ENCODE results near the gene EID2.

The EID2 gene

DNA sequence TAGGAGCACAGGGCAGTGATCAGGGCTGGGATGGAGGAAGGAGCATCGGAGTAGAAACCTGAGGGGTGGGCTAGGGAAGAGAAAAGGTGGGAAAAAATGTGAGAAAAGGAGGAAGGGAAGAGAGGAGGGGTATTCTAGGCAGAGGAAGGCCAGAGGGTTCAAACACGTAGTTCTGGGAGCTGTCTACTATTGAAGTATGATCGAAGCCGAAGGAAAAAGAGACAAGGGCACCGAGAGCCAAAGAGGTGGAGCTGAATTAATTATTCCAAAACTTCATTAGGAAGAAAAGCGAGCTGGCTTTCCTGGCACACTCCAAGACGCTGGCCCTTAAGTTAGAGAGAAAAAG is 33.4 kb downstream of the EID2 start:
- Histone ChIP-seq H2AFZ (ENCODE audit: low read depth, low read length, severe bottlenecking) (no peak overlapping the region), H3K9me3 (ENCODE audit: insufficient read depth, low read length) (no peaks in the 10 kb centered on the region), H4K20me1 (ENCODE audit: low read depth, low read length) (no peaks in the 10 kb centered on the region), H3K4me2 (ENCODE audit: low read depth, low read length, poor library complexity, severe bottlenecking) (peak overlapping the region; percentile 86), H3K36me3 (ENCODE audit: low read length) (no peaks in the 10 kb centered on the region), H3F3A (ENCODE audit: insufficient read depth) (no peaks in the 10 kb centered on the region), H3K79me2 (ENCODE audit: insufficient read depth, low read length) (no peaks in the 10 kb centered on the region), H3K27me3 (ENCODE audit: low read length) (no peaks in the 10 kb centered on the region), H3K4me3 (ENCODE audit: insufficient read depth, low read length, poor library complexity, severe bottlenecking) (no peak overlapping the region), H3K9me2 (replicated peaks; ENCODE audit: insufficient read depth, low read length) (no peaks in the 10 kb centered on the region), H3K27ac (ENCODE audit: low read depth, low read length) (no peak overlapping the region), H3K9ac (ENCODE audit: low read length) (no peak overlapping the region)
- TF ChIP-seq EZH2phosphoT487 (conservative IDR thresholded peaks at IDR 0.05; ENCODE audit: low read length), result no peak
- TF ChIP-seq, protein P1, sequence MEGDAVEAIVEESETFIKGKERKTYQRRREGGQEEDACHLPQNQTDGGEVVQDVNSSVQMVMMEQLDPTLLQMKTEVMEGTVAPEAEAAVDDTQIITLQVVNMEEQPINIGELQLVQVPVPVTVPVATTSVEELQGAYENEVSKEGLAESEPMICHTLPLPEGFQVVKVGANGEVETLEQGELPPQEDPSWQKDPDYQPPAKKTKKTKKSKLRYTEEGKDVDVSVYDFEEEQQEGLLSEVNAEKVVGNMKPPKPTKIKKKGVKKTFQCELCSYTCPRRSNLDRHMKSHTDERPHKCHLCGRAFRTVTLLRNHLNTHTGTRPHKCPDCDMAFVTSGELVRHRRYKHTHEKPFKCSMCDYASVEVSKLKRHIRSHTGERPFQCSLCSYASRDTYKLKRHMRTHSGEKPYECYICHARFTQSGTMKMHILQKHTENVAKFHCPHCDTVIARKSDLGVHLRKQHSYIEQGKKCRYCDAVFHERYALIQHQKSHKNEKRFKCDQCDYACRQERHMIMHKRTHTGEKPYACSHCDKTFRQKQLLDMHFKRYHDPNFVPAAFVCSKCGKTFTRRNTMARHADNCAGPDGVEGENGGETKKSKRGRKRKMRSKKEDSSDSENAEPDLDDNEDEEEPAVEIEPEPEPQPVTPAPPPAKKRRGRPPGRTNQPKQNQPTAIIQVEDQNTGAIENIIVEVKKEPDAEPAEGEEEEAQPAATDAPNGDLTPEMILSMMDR (IDR thresholded peaks at IDR 0.05; ENCODE audit: insufficient read depth, low read length, poor library complexity, severe bottlenecking), result no peak

GRCh38 chr19:39502640-39503417 is 37.1 kb downstream of the EID2 start:
- Histone ChIP-seq H3K9me3 (ENCODE audit: insufficient read depth, low read length) (no peaks in the 10 kb centered on the region), H3K79me2 (ENCODE audit: insufficient read depth, low read length) (no peaks in the 10 kb centered on the region), H3K9ac (ENCODE audit: low read length) (no peak overlapping the region), H3K4me2 (ENCODE audit: low read depth, low read length, poor library complexity, severe bottlenecking) (no peak overlapping the region), H3K27ac (ENCODE audit: low read depth, low read length) (no peak overlapping the region), H3F3A (ENCODE audit: insufficient read depth) (no peaks in the 10 kb centered on the region), H2AFZ (ENCODE audit: low read depth, low read length, severe bottlenecking) (no peak overlapping the region), H3K27me3 (ENCODE audit: low read length) (no peaks in the 10 kb centered on the region), H4K20me1 (ENCODE audit: low read depth, low read length) (no peaks in the 10 kb centered on the region), H3K9me2 (replicated peaks; ENCODE audit: insufficient read depth, low read length) (no peaks in the 10 kb centered on the region), H3K36me3 (ENCODE audit: low read length) (no peaks in the 10 kb centered on the region), H3K4me3 (ENCODE audit: insufficient read depth, low read length, poor library complexity, severe bottlenecking) (no peak overlapping the region)
- TF ChIP-seq, protein P1 (IDR thresholded peaks at IDR 0.05; ENCODE audit: insufficient read depth, low read length, poor library complexity, severe bottlenecking), result peak; percentile 60
- TF ChIP-seq EZH2phosphoT487 (conservative IDR thresholded peaks at IDR 0.05; ENCODE audit: low read length), result no peak

- Histone ChIP-seq H3K9me2 (replicated peaks; ENCODE audit: insufficient read depth, low read length) (no peaks in the 10 kb centered on the region), H3K4me2 (ENCODE audit: low read depth, low read length, poor library complexity, severe bottlenecking) (no peak overlapping the region), H3K9ac (ENCODE audit: low read length) (no peak overlapping the region), H2AFZ (ENCODE audit: low read depth, low read length, severe bottlenecking) (no peak overlapping the region), H3K4me3 (ENCODE audit: insufficient read depth, low read length, poor library complexity, severe bottlenecking) (no peak overlapping the region), H4K20me1 (ENCODE audit: low read depth, low read length) (no peaks in the 10 kb centered on the region), H3K27ac (ENCODE audit: low read depth, low read length) (no peak overlapping the region), H3K36me3 (ENCODE audit: low read length) (no peaks in the 10 kb centered on the region), H3F3A (ENCODE audit: insufficient read depth) (no peaks in the 10 kb centered on the region), H3K79me2 (ENCODE audit: insufficient read depth, low read length) (no peaks in the 10 kb centered on the region), H3K27me3 (ENCODE audit: low read length) (no peaks in the 10 kb centered on the region), H3K9me3 (ENCODE audit: insufficient read depth, low read length) (no peaks in the 10 kb centered on the region)
- TF ChIP-seq, protein P1 (IDR thresholded peaks at IDR 0.05; ENCODE audit: insufficient read depth, low read length, poor library complexity, severe bottlenecking), result no peak
- TF ChIP-seq EZH2phosphoT487 (conservative IDR thresholded peaks at IDR 0.05; ENCODE audit: low read length), result no peak
Observed at GRCh38 chr19:39501340-39501739, 38.6 kb downstream of the EID2 start.
